ENCODE results near the gene ARL11.

- TF ChIP-seq EZH2 (IDR thresholded peaks at IDR 0.05; ENCODE audit: insufficient read depth, poor library complexity, severe bottlenecking): no peak
- TF ChIP-seq EZH2phosphoT487 (IDR thresholded peaks at IDR 0.05; ENCODE audit: insufficient read depth, low read depth): no peak
Measured at GRCh38 chr13:49641801-49642291, 13.5 kb downstream of the ARL11 start.

Measured in GM23248 (cell line).